ENCODE measurements around the gene RSL24D1.

RSL24D1 gene

DNA sequence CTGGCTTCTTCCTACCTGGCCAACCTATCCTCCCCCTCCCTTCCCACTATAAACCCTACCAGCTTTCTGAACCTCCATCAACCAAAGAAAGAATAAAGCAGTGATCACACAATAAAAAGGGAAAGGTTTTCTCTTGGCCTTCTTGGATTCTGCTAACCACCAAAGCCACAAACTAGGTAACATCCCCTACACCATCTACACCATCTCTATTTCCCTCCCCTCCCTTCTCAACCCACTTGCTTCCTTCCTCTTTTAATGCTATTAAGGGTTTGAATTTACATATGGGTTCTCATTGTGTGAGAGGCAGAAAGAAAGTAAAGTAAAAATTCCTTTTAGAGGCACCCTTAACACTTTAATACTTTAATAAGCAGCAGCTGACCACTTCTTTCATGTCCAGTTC lies 25.8 kb upstream of the RSL24D1 start:
- no peak overlapping the region for H4K12ac ChIP-seq (ENCODE audit: low read depth, low read length)
- no peak overlapping the region for H3K14ac ChIP-seq (ENCODE audit: low read length)
- no peak overlapping the region for H3K4me2 ChIP-seq (ENCODE audit: low read length)
- no peaks in the 10 kb centered on the region for H3K9me3 ChIP-seq (ENCODE audit: insufficient read depth, low read depth, low read length)
- H2BK120ac ChIP-seq (ENCODE audit: insufficient read depth, low read length, poor library complexity) = no peak overlapping the region
- no peak overlapping the region for H2AFZ ChIP-seq (ENCODE audit: insufficient read depth, low read length, poor library complexity)
- H3K9ac ChIP-seq (ENCODE audit: low read length) = no peak overlapping the region
- H2BK12ac ChIP-seq (ENCODE audit: low read length) = no peak overlapping the region
- no peaks in the 10 kb centered on the region for H3K36me3 ChIP-seq (ENCODE audit: control insufficient read depth in 1 of 2, insufficient read depth in 2 of 2, low read length in 2 of 2)
- no peaks in the 10 kb centered on the region for H3K27me3 ChIP-seq (ENCODE audit: insufficient read depth, low read length)
- H3K79me1 ChIP-seq (ENCODE audit: low read length) = no peaks in the 10 kb centered on the region
- peaks cover 7 to 8% of the 10 kb centered on the region in 2 experiments for H3K4me1 ChIP-seq (ENCODE audit: control insufficient read depth in 1 of 2, insufficient read depth in 2 of 2, low read length in 2 of 2)
- H3K18ac ChIP-seq (ENCODE audit: low read length) = no peak overlapping the region
- H4K8ac ChIP-seq (ENCODE audit: low read depth, low read length) = no peak overlapping the region
- no peak overlapping the region for H3K27ac ChIP-seq (ENCODE audit: low read depth, low read length)
- no peak overlapping the region for H3K4ac ChIP-seq (ENCODE audit: low read depth, low read length)
- no peak overlapping the region for H2BK5ac ChIP-seq (ENCODE audit: low read depth, low read length, poor library complexity)
- no peak overlapping the region for H4K91ac ChIP-seq (ENCODE audit: low read depth, low read length)
- no peak for DNase-seq
- H2AK5ac ChIP-seq (ENCODE audit: low read length) = no peak overlapping the region
- H3K4me3 ChIP-seq (ENCODE audit: low read depth, low read length) = no peak overlapping the region
- H3K23ac ChIP-seq (ENCODE audit: low read length) = no peak overlapping the region
- no peaks in the 10 kb centered on the region for H3K79me2 ChIP-seq (ENCODE audit: control insufficient read depth, insufficient read depth, low read length, poor library complexity)

DNA sequence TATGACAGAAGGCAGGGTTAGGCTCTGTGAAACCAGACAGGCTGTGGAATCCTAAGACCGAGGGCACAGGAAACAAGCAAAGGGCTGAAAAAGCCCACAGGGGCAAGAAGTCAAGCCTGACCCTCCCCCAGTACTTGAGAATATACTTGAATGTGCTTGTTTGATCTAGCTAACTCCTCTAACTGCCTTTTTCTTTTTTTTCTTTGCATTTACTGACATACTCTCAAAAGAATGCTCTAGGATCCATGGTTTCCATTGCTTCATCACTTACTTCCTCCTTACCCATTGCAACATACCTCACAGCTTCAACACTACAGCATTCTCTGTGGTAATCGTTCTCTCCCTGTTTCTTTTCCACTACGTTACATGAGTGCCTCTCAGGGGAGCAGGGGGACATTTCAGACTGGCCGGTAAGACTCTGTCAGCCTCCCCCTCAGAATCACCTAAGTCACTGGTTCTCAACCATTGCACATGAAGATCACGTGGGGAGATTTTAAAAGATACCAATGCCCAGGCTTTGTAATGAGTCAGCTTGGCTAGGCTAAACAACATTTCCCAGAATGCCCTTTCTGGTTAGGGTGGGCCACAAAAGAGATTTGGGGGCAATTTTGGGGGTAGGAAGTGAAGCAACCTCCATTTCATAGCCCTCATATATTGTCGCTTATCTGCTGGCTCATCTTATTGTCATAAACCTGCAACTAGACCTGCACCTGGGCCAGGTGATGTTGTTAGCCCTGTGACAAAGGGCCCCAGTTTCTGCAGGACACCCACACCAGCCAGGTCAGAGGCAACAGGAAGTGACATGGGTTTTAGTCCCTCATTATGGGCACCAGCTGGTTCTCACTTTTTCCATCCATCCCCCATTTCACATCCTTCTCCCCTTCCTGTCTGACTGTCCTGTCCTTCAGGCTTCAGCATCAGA lies 24.6 kb upstream of the RSL24D1 start:
- Histone ChIP-seq H3K27me3 (ENCODE audit: insufficient read depth, low read length) (no peaks in the 10 kb centered on the region), H3K18ac (ENCODE audit: low read length) (no peak overlapping the region), H3K4me2 (ENCODE audit: low read length) (peak overlapping the region; percentile 22), H4K12ac (ENCODE audit: low read depth, low read length) (no peak overlapping the region), H3K23ac (ENCODE audit: low read length) (no peak overlapping the region), H3K79me1 (ENCODE audit: low read length) (no peaks in the 10 kb centered on the region), H3K79me2 (ENCODE audit: control insufficient read depth, insufficient read depth, low read length, poor library complexity) (no peaks in the 10 kb centered on the region), H2BK5ac (ENCODE audit: low read depth, low read length, poor library complexity) (no peak overlapping the region), H2BK120ac (ENCODE audit: insufficient read depth, low read length, poor library complexity) (no peak overlapping the region), H3K9ac (ENCODE audit: low read length) (no peak overlapping the region), H3K9me3 (ENCODE audit: insufficient read depth, low read depth, low read length) (no peaks in the 10 kb centered on the region), H3K27ac (ENCODE audit: low read depth, low read length) (peak overlapping the region; percentile 7), H4K91ac (ENCODE audit: low read depth, low read length) (no peak overlapping the region), H3K4ac (ENCODE audit: low read depth, low read length) (no peak overlapping the region), H3K36me3 (ENCODE audit: control insufficient read depth in 1 of 2, insufficient read depth in 2 of 2, low read length in 2 of 2) (no peaks in the 10 kb centered on the region), H2AK5ac (ENCODE audit: low read length) (no peak overlapping the region), H3K4me3 (ENCODE audit: low read depth, low read length) (no peak overlapping the region), H4K8ac (ENCODE audit: low read depth, low read length) (no peak overlapping the region), H2BK12ac (ENCODE audit: low read length) (no peak overlapping the region), H2AFZ (ENCODE audit: insufficient read depth, low read length, poor library complexity) (no peak overlapping the region), H3K14ac (ENCODE audit: low read length) (no peak overlapping the region), H3K4me1 (ENCODE audit: control insufficient read depth in 1 of 2, insufficient read depth in 2 of 2, low read length in 2 of 2) (peaks cover 7 to 8% of the 10 kb centered on the region in 2 experiments)
- peak; percentile 21 to 87 for DNase-seq
- WGBS (ENCODE audit: extremely low coverage, insufficient coverage, insufficient read length) = no CpG with 5 or more reads among the region's 6 CpGs

DNA sequence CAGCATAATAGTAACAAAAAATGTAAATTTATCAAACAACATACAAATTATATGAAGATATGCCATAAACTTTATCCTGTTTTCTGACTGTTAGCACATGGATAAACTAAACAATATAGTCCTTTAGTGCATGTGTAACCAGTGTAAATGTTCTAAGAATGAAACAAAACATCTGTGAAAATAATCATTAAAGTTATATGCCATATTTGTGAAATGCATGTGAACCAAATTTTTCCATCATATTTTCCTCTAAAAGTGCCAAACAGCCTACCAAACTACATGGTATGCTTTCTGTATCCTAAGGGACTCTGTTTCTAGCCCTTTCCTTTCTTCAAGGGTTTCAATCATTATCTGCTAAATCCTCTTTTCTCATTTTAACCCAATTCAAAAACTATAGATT lies 23.9 kb upstream of the RSL24D1 start:
- Histone ChIP-seq H3K4me1 (ENCODE audit: control insufficient read depth in 1 of 2, insufficient read depth in 2 of 2, low read length in 2 of 2) (peaks cover 7 to 8% of the 10 kb centered on the region in 2 experiments), H3K79me1 (ENCODE audit: low read length) (no peaks in the 10 kb centered on the region), H3K23ac (ENCODE audit: low read length) (no peak overlapping the region), H2BK12ac (ENCODE audit: low read length) (no peak overlapping the region), H3K4me2 (ENCODE audit: low read length) (peak overlapping the region; percentile 22), H4K8ac (ENCODE audit: low read depth, low read length) (no peak overlapping the region), H3K18ac (ENCODE audit: low read length) (no peak overlapping the region), H3K27ac (ENCODE audit: low read depth, low read length) (peak overlapping the region; percentile 4), H3K4me3 (ENCODE audit: low read depth, low read length) (no peak overlapping the region), H3K14ac (ENCODE audit: low read length) (no peak overlapping the region), H3K36me3 (ENCODE audit: control insufficient read depth in 1 of 2, insufficient read depth in 2 of 2, low read length in 2 of 2) (no peaks in the 10 kb centered on the region), H2BK120ac (ENCODE audit: insufficient read depth, low read length, poor library complexity) (no peak overlapping the region), H3K9me3 (ENCODE audit: insufficient read depth, low read depth, low read length) (no peaks in the 10 kb centered on the region), H3K4ac (ENCODE audit: low read depth, low read length) (no peak overlapping the region), H2BK5ac (ENCODE audit: low read depth, low read length, poor library complexity) (no peak overlapping the region), H4K91ac (ENCODE audit: low read depth, low read length) (no peak overlapping the region), H3K27me3 (ENCODE audit: insufficient read depth, low read length) (no peaks in the 10 kb centered on the region), H3K9ac (ENCODE audit: low read length) (no peak overlapping the region), H4K12ac (ENCODE audit: low read depth, low read length) (no peak overlapping the region), H2AK5ac (ENCODE audit: low read length) (no peak overlapping the region), H2AFZ (ENCODE audit: insufficient read depth, low read length, poor library complexity) (no peak overlapping the region), H3K79me2 (ENCODE audit: control insufficient read depth, insufficient read depth, low read length, poor library complexity) (no peaks in the 10 kb centered on the region)
- DNase-seq = no peak

DNA sequence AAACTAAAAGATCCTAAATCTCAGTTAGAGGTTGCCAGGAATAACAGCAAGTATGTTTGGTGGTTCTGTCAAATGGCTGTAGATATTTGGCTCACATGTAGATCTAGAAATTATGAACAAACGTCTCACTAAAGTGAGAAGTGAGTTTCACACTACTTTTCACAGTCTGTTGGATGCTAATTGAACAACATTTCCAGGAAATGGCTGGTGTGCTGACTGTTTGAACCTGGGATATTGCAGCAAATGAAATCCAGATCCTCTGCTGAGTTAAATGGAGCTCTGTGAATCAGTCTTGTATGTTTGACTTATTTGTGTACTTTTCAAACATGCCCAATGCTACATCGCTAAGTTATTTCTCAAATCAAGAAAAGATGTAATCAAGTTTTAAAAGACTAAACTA lies 21.3 kb upstream of the RSL24D1 start:
- H3K4me3 ChIP-seq (ENCODE audit: low read depth, low read length) = no peak overlapping the region
- H2BK12ac ChIP-seq (ENCODE audit: low read length) = no peak overlapping the region
- no peak overlapping the region for H4K12ac ChIP-seq (ENCODE audit: low read depth, low read length)
- DNase-seq = no peak
- H2BK5ac ChIP-seq (ENCODE audit: low read depth, low read length, poor library complexity) = no peak overlapping the region
- H3K79me1 ChIP-seq (ENCODE audit: low read length) = no peaks in the 10 kb centered on the region
- H3K36me3 ChIP-seq (ENCODE audit: control insufficient read depth in 1 of 2, insufficient read depth in 2 of 2, low read length in 2 of 2) = no peaks in the 10 kb centered on the region
- H3K27ac ChIP-seq (ENCODE audit: low read depth, low read length) = no peak overlapping the region
- H3K9ac ChIP-seq (ENCODE audit: low read length) = no peak overlapping the region
- H3K23ac ChIP-seq (ENCODE audit: low read length) = no peak overlapping the region
- H3K14ac ChIP-seq (ENCODE audit: low read length) = no peak overlapping the region
- H2AFZ ChIP-seq (ENCODE audit: insufficient read depth, low read length, poor library complexity) = no peak overlapping the region
- H2BK120ac ChIP-seq (ENCODE audit: insufficient read depth, low read length, poor library complexity) = no peak overlapping the region
- H4K91ac ChIP-seq (ENCODE audit: low read depth, low read length) = no peak overlapping the region
- no peaks in the 10 kb centered on the region for H3K79me2 ChIP-seq (ENCODE audit: control insufficient read depth, insufficient read depth, low read length, poor library complexity)
- H2AK5ac ChIP-seq (ENCODE audit: low read length) = no peak overlapping the region
- H3K4ac ChIP-seq (ENCODE audit: low read depth, low read length) = no peak overlapping the region
- H3K4me2 ChIP-seq (ENCODE audit: low read length) = no peak overlapping the region
- H3K18ac ChIP-seq (ENCODE audit: low read length) = no peak overlapping the region
- no peaks in the 10 kb centered on the region for H3K9me3 ChIP-seq (ENCODE audit: insufficient read depth, low read depth, low read length)
- no peaks in the 10 kb centered on the region for H3K27me3 ChIP-seq (ENCODE audit: insufficient read depth, low read length)
- H4K8ac ChIP-seq (ENCODE audit: low read depth, low read length) = no peak overlapping the region
- WGBS (ENCODE audit: extremely low coverage, insufficient coverage, insufficient read length) = no CpG with 5 or more reads among the region's 2 CpGs
- H3K4me1 ChIP-seq (ENCODE audit: control insufficient read depth in 1 of 2, insufficient read depth in 2 of 2, low read length in 2 of 2) = peaks cover 7 to 8% of the 10 kb centered on the region in 2 experiments

Data from trophoblast cell (in vitro differentiated cells and primary cell).